GM12873 (cell line): ENCODE results near the gene TIAM2.

Experiments
- CTCF ChIP-seq: IDR thresholded peaks from 2 replicates; pipeline ENCODE4 v1.5.1; 2012; ENCODE audit warnings: low read depth, mild to moderate bottlenecking, moderate library complexity, low read length, control low read depth; ENCODE audit not compliant: insufficient read depth; ENCODE audit errors: missing control alignments

TIAM2 gene

DNA sequence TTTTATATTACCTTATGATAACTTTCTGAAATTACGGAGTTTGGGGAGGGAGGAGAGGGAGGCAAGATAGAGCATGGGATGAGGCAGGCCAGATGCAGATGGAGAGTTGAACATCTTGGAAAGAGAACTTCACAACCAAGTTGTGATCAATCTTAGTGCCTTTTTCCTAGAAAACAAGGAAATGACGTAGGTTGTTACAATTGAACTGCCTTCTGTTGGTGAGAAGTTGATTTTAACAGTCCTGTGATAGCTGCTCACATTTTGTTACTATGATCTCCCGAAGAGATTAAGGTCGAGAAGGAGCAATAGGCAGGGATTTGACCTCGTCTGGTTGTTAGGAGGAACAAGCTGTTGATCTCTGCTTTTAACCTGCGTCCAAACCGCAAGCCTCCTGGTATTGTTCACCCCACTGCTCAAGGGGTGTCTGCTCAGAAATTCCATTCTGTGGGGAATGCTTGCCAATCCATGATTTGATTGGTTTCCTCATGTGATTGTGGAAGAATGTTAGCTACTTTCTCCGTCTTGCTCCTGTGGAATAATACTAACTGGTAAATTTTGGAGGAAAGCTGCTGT, 35.1 kb downstream of the TIAM2 start:
- no peak for TF ChIP-seq CTCF

DNA sequence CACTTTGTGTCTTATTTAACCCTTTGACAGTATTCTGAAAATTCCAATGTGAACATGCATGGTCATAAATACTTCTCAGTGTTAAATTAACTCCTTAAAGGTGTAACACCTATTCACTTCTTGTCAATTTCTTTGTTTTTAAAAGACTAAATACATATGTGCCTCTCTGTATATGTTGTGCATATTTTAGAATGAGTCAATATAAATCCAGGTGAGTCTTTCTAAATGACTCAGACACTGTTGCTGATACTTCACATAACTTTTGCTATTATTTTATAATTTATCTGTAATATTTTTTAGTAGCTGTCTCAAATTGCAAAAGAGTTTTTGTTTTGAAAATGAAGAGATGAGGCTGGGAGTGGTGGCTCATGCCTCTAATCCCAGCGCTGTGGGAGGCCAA, 36.0 kb downstream of the TIAM2 start:
- no peak for TF ChIP-seq CTCF

DNA sequence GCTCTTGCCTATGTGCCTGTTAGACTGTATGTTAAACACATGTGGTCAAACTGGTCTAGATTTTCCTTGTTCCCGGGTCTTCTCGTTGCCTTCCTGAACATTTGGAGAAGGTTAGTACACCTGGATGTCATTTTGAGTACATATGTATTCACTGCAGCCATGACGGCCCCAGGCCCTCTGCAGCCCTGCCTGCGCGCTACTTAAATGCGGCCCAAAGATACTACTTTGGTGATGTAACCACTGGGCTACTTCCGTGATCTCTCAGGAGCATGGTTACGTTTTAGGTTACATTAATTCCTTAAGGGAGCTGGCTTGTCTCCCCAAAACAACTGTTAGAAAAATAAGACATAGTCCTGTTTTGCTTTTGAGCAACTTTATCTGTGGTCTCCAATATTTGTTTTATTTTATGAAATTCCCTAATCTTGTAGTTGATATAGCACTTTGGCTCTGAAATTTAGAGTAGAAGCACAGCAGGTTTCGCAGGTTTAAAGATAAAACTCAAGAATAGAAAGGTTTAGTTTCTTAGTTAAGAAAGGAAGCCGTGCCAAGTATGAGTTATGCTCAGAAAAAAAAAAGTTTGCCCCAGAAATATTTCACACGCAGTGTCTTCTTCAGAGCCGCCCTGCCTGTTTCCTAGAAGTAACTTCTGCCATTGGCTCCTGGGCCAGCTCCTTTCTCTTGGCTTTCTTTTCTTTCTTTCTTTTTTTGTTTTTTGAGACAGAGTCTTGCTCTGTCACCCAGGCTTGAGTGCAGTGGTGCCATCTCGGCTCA, 38.1 kb downstream of the TIAM2 start:
- no peak for TF ChIP-seq CTCF

DNA sequence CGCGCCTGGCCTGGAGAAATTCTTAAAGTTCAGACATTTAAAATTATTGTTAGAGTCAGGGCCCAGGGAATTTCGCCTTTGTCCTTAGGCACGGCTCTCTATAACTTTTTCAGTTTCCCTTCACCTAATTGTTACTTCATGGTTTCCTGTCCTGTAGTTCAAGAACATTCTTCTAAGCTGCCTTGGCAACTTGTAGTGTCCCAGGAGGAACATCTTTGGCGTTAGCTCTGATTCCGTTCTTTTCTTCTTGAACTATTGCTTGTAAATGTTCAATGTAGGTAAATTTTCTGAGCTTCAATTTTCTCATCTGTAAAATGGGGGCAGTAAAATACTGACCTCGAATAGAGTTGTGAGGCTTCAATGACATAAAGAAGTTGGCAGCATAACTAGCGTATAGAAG, 41.8 kb downstream of the TIAM2 start:
- TF ChIP-seq CTCF, result no peak

GRCh38 chr6:155038104-155038503, 43.0 kb downstream of the TIAM2 start:
- no peak for TF ChIP-seq CTCF

- TF ChIP-seq CTCF, result no peak
Observed at GRCh38 chr6:155038527-155038926, 43.4 kb downstream of the TIAM2 start.

- TF ChIP-seq CTCF, result no peak
Observed at GRCh38 chr6:155039618-155040017, 44.5 kb downstream of the TIAM2 start.
